ENCODE results near the gene RFX8.
A peak's percentile ranks its signal among the peaks of the same experiment; 100 is the strongest.
"Not testable (repeated sequence)": the region's sequence is repeated elsewhere in the genome, so short reads cannot be mapped to it uniquely, and the experiment has no call there.

RFX8 gene

DNA sequence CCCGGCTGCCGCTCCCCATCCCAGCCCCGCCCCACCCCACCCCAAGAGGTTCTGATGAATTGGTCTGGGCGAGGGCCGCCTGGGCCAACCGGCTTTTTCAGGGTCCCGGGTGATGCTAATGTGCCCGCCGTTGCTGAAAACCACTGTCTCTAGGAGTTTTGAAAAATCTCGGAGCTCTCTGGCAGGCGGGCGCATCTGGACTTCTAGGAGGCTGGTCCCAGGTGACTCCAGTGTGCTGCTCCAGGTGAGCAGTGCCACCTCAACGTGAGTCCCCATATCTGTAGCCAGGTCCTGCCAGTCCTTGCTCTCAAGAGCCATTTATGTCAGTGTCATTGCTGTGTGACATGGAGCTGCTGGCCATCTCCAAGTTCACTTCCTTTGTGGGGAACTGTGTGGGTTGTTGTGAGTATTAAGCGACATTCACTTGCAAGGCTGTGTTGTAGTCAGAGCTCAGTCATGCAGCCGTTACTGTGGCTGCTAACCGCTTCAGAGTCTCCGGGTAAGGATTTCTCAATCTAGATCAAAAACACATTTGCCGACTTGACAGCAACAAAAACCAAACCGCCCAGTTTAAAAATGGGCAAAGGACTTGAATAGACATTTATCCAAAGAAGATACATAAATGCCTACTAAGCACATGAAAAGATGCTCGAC lies at the start of gene RFX8:
TSS of gene RFX8 (minus strand) at position 382 of the 654 bp plus-strand sequence. CDS start 8,264 bp downstream, outside the sequence.
- DNase-seq, result peak; percentile 36

DNA sequence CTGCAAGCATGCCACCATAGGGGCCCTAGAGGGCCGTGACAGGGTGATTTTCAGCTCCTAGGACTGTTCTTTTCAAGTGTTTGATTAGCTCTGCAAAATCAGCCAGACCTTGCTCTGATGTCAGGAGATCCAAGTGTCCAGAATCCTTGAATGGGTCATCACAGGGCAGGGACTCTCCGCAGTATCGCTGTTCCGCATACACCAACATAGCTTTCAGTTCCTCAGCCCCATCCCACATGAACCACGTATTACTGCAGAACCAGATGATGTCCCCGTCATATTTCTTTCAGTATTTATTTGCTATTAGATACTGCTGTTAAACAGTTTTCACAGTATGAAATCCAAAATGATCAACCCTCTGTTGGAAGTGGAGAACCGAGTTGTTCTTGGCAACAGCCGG lies 46.6 kb upstream of the RFX8 start:
- DNase-seq, result no peak

DNA sequence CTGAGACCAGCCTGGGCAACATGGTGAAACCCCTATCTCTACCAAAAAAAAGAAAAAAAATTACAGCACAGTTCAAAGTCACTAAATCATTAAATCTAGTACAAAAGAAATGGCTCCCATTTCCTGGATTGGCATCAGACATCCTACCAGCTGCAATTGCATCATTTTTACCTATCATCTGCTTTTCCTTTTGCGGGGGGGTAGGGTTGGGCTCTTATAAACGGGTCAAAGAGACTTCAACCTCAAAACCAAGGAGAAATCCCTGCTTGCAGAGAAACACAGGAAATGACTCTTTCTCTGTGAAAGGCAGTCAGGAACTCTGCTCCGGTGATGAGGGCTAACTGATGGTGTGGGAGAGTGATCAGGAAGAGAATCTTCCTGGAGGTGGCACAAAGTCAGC lies 45.3 kb upstream of the RFX8 start:
- no peak for DNase-seq

DNA sequence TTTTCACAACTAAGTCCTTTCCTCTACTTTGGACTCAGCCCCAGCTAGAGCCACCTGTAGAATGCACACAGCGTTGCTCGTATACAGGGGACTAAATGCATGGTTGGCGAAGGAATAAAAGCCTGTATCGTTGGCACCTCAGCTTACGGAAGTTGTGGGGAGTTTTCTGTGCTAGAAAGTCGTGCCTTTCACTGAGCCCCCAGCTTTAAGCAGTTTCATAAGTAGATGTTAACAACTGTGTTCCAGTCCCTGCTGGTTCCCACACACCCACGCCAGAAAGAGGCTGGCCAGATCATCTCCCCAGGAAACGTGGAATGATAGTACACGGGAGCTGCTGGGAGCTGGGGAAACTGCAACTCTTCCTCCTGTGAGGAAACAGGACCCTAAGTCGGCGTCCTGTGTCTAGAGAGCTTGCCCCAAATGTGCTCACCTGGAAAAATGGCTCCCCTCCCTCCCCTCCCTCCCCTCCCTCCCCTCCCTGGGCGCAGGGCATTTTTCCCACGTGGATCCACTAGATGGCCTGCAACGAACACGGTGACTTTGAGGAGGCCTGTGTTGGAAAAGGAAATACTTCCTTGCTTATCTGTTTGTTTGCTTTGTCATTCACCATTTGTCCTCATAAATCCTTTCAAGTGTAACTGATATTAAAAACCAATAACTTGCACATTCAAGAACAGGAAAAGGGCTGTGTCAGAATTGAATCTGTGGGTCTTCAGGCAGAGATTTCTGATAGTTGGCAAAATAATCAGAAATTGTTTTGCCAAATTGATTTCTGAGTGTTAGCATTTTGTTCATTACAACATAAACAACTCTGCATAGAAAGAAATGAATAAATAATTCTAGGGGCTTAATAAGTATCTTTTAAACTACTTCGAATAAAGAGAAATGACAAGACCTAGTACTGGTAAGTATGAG lies 43.9 kb upstream of the RFX8 start:
- DNase-seq, result no peak

DNA sequence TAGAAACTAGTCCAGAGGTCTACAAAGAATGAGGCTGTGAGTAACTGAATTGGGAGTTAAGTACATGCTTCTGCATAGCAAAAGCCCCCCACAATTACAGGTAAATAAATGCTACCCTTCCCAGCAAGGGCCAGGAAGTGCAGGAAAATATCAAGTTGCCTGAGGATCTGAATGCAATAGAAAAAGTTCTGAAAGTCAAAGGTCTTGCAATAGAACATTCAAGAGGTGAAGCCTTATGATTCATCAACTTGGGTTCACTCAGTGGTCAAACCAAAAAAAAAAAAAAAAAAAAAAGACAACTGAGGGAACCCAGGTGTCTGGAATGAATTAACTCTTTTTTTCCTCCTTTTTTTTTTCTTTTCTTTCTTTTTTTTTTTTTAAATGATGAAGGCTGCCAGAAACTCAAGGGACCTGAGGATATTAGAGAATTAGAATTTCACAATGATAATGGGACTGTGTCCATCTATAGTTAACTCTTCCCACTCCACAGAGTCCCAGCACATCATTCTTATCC lies 42.9 kb upstream of the RFX8 start:
- no peak for DNase-seq

DNA sequence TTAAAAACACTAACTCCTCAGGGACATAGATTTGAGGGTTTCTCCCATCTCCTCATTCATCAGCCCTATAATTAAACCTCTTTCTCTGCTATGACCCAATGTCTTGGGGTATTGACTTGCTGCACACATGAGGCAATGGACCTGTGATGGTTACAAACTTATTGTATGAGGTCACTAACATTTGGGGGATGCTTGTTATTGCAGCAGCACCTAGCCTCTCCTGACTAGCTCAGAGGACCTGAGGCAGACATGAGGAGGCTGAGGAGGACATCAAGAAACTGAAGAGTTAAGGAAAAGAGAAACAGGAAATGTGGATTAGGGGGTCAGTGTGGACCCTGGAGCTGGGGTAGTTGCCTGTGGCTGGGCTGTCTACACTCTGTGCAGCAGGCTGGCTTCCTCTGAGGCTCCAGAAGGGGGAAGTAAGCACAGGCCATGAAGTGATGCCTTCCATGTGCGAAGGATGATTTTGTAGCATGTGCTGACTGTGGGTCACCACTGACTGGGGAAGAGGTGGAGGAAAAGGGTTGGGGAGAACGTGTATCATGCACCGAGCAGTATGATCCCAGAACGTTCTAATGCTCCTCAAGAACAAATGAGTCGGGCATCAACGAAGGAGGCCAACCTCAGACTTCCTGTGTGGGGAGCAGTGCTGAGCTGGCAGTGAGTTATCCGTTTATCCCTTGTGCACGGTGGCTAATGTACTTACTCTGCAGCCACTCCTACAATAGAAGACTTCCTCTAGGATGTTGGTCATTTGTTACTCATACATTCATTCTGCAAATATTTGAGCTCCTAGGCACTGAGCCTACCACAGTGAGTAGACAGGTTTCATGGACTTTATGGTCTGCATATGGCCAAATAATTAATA lies 42.1 kb upstream of the RFX8 start:
- DNase-seq, result no peak

DNA sequence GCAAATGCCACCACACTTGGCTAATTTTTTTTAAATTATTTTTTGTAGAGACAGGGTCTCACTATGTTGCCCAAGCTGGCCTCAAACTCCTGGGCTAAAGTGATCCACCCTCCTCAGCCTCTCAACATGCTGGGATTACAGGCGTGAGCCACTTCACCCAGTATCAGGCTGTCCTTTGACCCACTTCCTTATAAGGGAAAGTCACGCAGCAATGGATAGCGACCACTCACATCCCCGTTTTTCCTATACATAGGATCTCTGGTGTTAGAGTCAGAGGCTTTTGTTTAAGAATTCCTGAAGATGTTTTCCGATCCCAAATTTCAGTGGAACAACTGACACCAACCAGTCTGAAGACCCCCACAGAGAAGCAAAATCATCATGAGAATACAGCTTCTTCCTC lies 41.4 kb upstream of the RFX8 start:
- DNase-seq, result no peak

DNA sequence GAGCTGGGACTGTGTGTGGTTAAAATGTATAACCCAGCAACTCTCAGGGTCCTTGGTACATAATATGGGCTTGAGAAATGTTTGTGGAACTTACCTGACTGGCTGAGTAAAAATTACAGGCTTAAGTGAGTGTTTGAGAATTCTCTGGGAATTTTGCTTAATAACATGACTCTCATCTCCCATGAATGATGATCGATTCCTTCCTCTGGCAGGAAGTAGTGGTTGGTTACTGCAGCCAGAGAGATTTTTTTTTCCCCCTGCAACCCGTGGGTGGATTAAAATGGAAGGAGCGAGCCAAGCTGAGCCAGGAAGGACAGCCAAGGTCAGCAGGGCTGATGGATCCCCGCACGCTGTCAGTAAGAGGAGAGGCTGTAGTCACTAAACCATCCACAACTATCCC lies 40.6 kb upstream of the RFX8 start:
- DNase-seq, result no peak

DNA sequence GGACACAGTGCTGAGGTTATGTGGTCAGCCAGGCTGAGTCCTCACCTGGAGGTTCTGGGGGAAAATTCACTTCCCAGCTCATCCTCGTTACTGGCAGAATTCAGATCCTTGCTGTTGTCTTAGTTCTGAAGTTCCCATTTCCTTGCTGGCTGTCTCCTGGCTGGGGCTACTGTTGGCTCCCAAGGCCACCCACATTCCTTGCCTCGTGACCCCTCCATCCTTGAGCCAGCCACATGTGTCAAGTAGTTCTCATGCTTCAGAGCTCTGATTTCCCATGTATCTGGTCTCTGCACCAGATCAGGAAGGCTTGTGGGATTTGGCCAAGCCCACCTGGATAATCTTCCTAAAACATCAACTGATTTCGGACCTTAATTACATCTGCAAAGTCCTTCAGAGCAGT lies 38.1 kb upstream of the RFX8 start:
- no peak for DNase-seq

DNA sequence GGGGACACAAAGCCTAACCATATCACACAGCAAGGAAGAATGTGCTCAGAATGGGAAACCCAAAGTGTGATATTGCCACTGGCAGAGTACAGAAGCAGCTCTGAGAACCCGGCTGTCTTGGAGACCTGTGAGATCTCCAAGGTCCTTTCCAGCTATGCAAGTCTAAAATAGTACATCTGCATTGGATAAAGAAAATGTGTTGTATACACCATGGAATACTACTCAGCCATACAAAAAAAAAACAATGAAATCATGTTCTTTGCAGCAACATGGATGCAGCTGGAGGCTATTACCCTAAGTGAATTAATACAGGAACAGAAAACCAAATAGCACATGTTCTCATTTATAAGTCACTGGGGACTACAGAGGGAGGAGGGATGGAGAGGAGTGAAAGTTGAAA lies 36.5 kb upstream of the RFX8 start:
- no peak for DNase-seq

DNA sequence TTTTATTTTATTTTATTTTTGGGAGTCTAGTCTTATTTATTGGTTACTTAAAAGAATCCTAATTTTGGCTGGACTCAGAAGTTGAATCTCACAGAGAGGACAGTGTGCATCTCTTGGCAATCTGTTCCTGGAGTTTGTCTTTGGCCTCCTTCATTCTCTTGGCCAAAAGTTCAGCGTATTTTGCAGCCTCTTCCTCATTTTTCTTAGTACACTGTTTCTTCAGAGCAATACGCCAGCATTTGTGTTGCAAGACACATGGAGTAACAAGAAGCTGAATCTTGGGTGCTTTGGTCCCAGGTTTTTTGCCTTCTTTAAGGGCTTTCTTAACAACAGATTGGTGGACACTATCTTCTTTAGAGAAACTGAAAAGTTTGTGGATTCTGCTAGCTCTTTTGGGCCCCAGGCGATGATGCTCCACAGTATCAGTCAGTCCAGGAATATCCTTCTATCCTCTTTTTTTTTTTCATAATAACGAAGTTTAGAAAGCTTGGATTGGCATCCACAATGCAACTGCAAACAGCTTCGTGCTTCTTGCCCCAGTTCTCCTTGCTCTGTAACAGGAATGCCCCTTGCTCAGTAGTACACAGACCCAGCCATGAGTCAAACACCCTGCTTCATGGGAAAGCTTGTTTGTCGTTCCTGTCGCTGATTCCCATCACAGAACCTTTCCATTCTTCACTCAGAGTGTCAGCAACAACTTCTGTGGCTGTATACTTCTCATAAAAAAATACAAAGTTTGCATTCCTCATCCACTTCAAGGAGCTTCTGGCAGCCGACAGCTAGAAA lies 34.8 kb upstream of the RFX8 start:
- DNase-seq, result no peak

DNA sequence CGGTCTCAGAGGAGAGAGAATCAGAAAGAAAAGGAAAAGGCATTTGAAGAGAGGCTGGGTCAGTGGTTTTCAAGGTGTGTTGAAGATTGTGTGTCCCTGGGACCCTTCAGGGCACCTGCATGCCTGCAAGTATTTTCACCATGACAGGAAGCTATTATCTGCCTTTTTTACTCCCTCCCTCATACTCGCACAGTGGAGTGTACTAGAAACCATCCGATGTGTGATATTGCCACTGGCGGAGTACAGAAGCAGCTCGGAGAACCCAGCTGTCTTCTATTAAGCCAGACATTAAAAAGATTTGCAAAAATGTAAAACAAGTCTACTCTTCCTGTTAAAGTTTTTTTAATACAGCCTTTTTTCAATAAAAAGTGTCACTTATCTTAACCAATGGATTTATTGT lies 33.7 kb upstream of the RFX8 start:
- no peak for DNase-seq

DNA sequence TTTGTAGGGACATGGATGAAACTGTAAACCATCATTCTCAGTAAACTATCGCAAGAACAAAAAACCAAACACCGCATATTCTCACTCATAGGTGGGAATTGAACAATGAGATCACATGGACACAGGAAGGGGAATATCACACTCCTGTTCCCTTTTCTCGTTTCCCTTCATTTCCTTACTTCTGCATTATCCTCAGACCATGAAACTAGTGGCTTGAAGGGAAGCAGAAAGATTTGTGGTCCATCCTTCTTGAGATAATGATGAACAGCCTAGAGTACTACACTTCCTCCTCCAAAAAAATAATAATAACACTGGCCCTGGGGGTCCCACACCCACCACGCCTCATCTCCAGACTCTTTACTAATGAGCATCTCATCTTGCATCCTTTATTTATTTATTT lies 30.4 kb upstream of the RFX8 start:
- not testable (repeated sequence) for DNase-seq

DNA sequence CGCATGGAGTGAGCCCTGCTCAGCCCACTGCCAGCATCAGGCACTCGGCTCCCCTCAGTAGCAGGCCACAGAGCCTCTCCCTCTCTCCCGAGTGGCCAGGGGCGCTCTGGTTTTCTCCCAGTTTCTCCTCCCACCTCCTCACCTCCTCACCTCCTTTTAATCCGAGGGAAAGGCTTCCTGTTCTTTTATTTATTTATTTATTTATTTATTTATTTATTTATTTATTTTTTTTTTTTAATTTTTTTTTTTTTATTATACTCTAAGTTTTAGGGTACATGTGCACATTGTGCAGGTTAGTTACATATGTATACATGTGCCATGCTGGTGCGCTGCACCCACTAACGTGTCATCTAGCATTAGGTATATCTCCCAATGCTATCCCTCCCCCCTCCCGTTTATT lies 29.8 kb upstream of the RFX8 start:
- DNase-seq, result not testable (repeated sequence)

DNA sequence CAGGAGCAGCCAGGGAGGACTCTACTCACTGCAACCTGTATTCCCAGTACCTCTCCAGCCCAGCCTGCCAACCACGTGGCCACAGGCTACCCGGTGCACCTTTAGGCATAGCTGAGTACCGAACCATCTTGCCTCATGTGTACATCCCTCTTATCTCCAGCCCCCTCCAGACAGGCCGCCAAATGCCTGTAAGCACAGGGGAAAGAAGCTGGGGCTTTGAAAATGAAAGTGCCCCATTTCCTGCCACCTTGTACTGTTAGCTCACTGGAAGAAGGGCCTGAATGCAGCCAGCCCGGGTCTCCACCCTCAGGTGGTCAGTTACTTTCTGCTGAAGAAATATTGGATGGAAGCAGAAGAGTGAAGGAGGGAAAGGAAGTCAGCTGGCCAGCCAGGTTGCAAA lies 27.2 kb upstream of the RFX8 start:
- no peak for DNase-seq

DNA sequence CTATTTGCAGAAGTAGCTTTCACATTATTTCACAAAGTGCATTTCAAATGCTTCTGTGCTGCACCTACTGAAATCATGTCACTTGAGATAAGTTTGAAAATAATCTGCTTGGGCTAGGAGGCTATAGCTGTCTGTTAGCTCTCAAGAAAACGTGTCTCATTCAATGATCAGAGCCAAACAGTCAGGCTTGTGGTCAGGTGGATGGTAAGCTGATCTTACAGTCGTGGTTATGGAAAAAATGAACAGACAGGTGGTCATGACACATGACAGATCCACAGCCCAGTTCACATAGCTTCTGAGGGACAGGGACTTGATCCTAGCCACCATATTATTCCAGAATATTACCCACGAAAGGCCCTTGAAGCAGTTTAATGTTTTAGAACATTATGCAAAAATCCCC lies 26.5 kb upstream of the RFX8 start:
- DNase-seq, result no peak

DNA sequence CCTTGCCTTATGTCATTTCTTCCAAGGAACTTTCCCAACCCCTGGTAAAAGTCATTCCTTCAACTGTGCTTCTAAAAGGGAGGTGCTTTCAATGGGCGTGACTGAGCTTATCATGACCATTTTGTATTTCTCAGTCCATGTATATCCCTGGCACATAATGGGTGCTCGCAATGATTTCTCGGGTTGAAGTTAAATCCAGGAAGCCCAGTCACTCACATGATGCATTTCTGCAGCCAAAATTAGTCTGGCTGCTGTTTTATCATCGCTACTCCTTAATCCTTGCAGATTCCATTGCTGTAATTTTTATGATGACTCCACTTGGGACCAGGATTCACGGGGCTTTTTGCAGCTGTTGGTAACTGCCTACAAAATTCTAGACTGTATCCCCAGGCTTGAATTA lies 25.9 kb upstream of the RFX8 start:
- DNase-seq, result no peak

DNA sequence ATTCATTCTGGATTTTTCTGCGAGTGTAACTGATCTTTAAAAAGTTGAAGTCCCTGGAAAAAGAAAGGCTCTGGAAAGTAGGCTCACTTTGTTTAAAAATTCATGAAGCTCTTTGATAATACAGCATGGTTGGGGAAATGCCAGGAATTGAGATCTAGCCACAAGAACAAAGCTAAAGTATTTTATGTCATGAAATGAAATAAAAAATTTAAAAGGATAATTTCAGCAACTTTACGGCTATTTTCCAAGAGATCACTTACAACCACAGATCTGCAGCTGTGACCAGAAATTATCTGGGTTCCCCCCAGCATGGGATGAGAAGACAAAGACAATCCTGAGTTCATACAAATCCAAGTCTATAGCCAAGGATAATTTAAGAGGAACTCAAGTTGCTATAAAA lies 25.3 kb upstream of the RFX8 start:
- DNase-seq, result no peak

DNA sequence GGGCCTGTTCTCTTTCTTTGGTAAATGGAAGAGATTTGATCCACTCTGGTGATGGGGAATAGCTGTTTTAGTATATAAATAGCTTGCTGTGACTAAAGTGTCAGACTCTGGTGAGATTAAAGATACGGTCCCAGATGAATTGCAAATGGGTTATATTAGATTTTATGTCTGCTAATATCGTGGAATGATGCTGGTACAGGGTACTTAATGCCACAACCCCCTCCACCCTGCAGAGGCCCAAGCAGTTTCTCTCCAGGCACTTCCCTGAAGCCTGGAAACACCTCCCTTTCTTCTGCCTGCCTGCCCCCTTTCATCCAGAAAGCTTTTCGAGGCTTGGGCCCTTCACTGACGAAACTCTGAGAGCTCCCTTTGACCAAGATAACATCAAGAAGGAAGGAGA lies 21.4 kb upstream of the RFX8 start:
- no peak for DNase-seq

DNA sequence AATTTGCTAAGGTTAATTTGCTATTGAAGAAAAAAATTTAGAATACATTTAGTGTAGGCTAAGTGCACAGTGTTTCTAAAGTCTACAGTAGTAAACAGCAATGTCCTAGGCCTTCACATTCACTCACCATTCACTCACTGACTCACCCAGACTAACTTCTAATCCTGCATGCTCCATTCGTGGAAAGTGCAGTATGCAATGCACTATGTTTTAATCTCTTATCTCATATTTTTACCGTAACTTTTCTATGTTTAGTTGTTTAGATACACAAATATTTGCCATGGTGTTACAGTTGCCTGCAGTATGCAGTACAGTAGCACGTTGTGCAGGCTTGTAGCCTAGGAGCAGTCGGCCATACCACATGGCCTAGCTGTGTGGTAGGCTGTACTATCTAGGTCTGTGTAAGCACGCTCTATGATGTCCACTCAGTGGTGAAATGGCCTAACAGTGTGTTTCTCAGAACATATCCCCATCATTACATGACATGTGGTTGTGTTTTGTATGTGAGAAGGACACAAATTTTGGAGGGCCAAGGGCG lies 18.1 kb upstream of the RFX8 start:
- no peak for DNase-seq

DNA sequence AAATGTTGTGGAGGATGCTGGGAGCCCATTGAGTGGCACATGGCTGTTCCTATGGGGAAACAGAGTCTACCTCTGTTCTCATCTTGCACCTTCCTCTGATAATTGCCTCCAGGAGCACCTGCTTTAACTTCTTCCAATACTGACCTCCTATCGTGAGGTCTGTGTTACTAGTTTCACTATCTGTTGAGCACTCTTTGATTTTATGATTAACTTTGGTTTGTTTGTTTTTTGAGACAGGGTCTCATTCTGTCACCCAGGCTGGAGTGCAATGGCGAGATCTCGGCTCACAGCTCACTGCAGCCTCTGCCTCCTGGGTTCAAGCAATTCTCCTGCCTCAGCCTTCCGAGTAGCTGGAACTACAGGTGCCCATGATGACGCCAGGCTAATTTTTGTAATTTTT lies 12.1 kb upstream of the RFX8 start:
- no peak for DNase-seq

DNA sequence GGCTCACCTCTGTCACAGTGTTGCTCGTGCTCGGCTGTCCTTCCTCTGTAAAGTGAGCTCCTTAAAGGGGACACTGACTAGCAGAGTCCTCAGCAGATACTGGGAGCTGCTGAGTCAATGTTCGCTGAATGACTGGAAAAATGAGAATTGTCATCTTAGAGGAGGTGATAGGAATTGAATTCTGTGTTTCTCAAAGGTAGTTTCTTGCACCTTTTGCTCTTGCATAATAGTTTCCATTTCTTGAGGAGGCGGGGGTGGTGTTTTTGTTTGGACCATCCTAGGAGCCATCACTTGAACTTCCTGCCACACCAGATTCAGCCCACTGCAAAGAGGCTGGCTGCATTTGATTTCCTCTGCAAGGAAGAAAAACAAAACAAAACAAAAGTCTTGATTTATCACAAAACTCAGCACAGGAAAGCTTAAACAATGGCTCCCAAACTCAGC lies 11.4 kb upstream of the RFX8 start:
- DNase-seq, result no peak

All from activated effector memory CD4-positive, alpha-beta T cell treated with Interleukin-2 at 50 U/mL for 16 hours (primary cell).